Stimulated activated CD8-positive, alpha-beta memory T cell treated with anti-CD3 and anti-CD28 coated beads, Interleukin-15, amount 100 ng/mL, for 1 hour (primary cell): ENCODE measurements around the gene TH.

Experiments
- DNase-seq: peaks from one replicate; pipeline ENCODE4 v3.0.0-alpha.2; 2020; ENCODE audit warnings: low read depth

TH gene

DNA sequence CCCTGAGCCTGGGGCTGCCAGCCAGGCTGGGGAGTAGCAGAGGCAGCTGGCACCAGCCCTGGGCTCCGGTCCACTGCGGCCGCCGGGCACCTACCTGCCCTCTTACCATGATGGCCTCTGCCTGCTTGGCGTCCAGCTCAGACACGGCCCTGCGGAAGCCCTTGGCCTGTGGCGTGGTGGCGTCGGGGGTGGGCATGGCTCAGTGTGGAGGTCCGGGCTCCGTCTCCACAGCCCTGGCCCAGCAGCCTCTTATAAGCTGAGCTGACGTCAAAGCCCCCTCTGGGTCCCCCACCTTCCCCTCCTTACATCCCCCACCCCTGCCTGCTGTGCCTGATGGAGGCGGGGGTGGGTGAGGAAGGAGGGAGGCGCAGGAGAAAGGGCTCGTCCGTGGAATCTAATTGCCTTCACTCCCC lies at the start of gene TH:
TSS of gene TH (minus strand) at position 225 of the 413 bp plus-strand sequence. CDS start at position 196, 29 bp downstream.
- DNase-seq: no peak

DNA sequence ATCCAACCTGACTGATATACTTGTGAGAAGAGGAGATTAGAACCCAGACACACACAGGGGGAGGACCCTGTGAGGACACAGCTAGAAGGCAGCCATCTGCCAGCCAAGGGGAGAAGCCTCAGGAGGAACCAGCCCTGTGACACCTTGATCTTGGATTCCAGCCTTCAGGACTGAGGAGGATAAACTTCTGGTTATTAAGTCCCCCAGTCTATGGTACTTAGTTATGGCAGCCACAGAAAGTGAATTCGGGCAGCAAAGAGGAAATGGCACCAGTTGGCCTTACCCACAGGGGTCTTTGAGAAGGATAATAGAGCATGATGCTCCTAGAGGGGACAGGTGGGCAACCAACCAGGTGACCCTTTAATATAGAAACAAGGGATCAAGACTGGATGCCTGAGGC lies 49.4 kb upstream of the TH start:
- DNase-seq: no peak

DNA sequence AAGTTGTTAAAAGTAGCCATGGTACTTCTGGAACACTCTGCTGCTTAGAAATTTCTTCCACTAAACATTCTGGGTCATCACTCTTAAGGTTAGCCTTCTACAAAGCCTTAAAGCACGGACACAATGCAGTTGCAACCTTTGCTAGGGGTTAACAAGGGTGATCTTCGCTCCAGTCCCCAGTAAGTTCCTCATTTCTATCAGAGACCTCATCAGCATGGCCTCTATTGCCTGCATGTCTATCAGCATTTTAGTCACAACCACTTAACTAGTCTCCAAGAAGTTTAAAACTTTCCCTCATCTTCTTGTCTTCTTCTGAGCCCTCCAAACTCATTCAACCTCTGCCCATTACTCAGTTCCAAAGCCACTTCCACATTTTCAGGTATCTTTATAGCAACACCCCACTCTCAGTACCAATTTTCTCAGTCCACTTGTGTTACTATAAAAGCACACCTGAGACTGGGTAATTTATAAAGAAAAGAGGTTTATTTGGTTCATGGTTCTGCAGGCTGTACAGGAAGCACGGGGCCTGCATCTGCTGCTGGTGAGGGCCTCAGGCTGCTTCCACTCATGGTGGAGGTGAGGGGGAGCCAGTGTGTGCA lies 48.7 kb upstream of the TH start:
- no peak for DNase-seq

DNA sequence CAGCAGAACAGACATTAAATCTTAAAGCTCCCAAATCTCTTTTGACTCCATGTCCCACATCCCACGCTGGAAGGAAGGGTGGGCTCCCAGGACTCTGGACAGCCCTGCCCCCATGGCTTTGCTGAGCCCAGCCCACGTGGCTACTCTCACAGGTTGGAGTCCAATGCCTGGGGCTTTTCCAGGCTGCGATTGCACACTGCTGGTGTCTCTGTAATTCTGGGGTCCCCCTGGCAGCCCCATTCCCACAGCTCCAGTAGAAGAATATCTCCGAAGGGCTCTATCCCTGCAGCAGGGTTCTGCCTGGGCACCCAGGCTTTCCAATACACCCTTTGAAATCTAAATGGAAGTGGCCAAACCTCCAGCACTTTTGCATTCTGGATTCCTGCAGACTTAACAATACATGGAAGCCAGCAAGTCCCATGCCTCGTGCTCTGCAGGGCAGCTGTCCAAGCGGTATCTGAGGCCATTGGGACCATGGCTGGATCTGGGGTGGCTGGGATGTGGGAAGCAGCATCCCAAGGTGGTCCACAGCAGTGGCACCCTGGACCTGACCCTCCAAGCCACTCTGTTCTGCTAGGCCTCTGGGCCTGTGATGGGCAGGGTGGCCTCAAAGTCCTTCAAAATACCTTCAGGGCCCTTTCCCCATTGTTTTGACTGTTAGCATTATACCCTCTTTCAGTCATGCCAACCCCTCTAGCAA lies 47.9 kb upstream of the TH start:
- no peak for DNase-seq

DNA sequence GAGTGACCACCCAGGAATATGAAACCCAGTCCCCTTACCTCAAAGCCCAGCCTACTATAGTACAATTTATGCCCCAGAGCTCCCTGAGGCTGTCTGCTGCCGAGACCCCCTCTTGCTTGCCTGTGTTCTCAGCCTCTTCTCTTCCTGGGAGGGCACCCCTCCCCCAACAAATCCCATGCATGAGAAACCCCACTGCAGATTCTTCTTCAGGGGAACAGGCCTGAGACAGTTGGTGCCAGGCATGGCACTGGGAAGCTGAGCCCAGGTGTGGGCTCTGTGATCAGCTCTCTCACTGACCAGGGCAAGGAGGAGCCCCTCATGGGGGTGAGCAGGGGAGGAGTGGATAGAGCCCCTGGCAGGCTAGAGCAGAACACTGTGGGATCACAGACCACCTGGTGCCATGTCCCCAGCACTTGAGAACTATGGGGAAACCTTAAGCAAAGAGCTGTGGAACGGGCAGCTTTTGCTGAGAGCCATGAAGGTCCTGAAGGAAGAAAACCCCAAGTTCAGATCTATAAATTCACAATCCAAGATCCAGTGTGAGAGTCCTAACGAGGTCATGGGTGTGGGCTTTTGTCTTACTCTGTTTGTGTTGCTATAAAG lies 46.5 kb upstream of the TH start:
- no peak for DNase-seq

DNA sequence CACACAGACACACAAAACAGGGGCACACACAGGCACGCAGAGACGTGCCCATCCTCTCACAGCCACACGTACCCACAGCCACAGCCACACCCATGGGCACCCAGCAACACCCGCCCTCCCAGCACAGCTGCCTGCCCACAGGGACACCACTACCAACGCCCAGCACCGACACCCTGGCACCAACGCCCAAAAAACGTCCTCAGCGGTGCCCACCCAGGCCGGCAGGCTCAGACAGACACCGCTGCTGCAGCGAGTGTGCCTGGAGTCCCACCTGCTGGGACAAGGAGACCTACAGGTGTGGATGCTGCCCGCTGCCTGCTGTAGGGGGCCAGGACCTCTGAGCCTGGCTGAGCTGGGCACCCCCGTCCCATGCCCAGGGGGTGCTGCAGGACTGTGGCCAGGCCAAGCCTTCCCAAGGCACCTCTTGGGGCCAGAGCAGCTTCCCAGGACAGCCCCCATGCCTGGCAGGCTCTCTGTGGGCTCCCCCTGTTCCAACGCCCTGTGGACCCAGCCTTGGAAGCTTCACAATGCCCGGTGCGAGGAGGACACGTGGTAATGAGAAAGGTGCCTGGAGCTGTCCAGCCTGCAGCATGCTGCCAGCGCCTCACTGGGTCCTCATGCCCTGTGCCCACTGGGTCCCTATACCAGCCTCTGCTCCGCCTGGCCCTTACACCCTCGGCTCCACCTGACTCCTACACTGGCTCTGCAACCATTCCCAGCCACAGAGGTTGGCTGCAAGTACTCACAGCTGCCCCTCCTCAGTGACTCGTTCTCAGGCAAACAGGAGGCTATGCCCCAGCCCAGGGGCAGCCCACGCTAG lies 45.8 kb upstream of the TH start:
- DNase-seq: no peak

DNA sequence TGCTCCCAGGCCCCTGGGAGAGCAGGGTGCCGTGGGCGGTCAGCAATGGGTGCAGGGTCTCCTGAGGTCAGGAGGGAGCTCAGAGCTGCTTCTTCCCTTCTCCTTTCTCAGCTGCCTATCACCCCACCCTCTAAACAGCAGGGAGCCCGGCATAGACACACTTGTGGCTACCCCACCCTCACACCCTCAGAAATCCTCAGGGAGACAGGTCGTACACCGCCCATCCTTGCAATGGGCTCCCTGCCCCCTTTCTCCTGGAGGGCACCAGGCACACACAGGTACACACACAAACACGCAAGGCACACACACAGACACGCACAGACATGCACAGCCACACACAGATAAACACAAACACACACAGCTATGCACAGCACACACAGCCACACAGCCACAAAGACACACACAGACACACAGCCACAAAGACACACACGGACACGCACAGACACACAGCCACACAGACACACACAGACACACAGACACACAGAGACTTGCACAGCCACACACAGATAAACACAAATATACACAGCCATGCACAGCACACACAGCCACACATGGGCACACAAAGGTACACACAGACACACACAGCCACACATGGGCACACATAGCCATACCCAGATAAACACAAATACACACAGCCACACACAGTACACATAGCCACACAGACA lies 44.9 kb upstream of the TH start:
- DNase-seq: no peak

DNA sequence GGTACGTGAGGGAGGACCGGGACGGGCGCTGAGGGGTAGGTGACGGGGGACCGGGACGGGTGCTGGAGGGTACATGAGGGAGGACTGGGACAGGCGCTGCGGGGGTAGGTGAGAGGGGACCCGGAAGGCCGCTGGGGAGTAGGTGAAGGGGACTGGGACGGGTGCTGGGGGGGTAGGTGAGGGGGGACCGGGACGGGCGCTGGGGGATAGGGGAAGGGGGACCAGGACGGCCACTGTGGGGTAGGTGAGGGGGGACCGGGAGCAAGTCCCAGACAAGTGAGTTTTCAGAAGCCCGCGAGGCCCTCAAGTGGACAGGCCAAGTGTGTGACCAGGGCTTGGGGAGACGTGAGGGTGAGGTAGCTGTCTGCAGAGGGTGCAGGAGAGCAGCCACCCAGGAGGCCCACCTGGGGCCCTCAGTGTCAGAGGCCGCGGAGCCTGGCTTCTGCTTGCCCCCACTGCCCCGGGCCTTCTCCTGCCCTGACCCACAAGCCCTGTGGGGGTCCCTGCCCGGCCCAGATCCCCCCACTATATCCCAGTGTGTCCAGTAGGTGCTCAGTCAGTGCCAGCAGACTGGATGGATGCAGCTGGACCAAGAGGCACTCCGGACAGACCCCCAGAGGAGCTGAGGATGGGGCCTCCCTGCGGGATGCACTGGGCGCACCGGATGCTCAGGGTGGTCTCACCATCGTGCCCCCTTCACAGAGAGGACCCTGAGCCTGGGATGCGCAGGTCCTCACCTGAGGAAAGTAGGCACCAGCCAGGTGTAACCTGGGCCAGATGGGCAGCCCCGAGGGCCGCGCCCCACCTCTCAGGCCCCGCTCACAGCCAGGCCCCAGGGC lies 44.2 kb upstream of the TH start:
- no peak for DNase-seq

DNA sequence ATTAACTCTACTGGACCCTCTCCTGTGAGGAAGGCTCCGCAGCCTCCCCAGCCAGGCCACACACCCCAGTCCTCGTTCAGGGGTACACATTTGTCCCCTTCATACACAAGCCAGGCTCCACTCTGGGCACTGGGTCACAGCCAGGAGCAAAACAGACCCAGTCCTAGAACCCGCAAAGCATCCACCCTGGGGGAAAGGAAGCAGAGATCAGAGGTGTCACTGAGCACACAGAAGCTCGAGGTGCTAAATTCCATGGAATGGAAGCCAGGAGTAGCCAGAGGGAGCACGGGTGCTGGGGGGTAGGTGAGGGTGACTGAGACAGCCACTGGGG lies 43.6 kb upstream of the TH start:
- no peak for DNase-seq

DNA sequence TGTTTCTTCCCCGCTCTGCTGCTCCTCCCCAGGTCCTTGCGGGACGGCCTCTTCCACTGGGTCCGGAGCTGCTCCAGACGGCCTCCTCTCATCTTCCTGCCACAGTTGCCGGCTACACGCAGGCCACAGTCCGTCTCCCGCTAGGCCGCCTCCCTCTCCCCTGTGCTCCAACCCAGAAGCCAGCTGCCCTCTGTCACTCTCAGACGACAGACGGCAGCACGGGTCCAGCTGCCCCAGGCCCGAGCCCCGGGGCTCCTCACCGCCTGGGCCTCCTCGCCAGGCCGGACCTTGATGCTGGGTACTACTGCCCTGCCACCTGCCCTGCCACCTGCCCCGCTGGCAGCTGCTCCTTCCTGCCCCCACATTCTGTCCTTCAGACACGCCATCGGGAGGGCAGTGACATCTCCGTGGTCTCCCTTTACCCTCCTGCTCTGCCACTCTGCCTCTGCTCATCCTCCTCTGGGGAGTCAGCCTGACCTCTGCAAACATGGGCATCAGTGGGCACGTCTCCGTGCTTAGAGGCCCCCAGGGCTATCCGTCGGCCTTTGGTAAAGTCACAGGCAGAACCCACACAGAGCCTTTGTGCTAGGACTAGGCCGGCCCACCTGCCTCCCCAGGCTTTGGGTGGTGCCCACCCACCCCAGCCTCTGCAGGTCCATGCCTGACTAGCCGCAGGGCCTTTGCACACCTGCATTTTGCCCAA lies 43.1 kb upstream of the TH start:
- no peak for DNase-seq

DNA sequence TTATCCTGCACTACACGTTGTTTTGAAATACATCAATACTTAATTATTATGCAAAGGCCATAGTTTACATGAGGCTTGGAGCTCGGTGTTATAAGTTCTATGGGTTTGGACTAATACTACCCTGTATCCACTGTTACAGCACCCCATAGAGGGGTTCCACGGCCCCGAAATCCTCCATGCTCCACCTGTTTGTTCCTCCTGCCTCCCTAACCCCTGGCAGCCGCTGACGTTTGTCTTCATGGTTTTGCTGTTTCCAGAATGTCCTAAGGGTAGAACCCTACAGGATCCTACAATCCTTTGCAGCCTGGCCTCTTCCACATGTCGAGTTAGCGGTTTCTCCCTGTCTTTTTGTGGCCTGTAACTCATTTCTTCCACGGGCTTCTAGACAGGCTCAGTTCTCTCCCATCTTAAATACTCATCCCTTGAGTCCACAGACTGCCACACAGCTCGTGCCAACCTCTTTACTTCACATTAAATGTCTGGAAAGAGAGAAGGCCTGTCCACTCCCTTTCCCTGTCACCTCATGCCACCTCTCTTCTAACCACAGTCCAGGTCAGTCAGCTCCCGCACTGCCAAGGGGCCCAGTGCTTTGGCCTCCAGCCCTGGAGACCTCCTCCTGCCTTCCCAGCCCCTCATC lies 42.4 kb upstream of the TH start:
- DNase-seq: no peak

DNA sequence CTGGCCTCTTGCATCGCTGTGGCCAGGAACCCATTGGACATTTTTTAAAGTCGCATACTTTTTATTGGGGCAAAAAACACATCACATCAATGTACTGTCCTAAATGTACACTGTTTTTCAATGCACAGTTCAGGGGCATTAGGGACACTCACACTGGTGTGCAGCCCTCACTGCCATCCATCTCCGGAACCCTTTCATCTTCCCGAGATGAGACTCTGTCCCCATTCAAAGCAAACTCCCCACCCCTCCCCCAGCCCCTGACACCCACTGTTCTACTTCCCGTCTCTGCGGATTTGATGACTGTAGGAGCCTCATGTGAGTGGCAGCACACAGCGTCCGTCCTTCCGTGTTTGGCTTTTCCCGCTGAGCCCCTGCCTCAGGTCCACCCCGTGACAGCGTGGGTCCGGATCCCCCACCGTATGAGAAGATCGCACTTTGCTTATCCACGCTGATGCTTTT lies 41.8 kb upstream of the TH start:
- no peak for DNase-seq

DNA sequence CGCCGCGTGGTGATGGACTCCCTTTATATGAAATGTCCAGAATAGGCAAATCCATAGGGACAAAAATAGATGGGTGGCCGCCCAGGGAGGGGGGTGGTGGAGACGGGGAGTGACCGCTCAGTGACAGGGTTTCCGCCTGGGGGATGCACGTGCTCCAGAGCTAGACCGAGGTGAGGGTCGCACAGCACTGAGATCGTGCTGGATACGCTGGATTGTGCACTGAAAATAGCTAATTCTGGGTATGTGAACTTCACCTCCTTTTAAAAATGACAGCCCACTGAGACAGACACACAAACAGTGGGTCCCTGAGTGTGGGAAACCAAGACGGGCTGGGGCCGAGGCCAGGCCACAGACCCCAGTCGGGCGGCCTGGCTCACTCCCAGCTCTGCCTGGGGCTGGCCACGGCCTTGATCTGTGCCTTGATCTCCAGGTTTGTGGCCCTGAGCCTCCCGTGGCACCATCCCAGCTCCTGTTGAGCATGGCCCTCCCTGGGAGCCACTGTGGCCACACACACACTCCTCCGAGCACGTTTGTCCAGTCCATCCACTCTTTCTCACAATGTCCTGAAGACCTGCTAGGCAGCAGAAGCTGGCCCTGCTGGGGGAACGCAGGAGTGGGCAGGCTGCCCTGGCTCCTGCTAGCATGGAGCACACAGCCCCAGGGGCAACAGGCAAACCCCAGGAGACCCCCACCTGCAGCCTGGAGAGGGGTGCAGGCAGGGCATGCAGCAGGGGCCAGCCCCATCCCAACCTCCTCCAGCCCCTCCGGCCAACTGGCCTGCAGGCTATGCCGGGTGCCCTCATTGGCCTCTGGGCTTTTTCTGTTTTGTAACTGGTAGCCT lies 41.0 kb upstream of the TH start:
- no peak for DNase-seq

DNA sequence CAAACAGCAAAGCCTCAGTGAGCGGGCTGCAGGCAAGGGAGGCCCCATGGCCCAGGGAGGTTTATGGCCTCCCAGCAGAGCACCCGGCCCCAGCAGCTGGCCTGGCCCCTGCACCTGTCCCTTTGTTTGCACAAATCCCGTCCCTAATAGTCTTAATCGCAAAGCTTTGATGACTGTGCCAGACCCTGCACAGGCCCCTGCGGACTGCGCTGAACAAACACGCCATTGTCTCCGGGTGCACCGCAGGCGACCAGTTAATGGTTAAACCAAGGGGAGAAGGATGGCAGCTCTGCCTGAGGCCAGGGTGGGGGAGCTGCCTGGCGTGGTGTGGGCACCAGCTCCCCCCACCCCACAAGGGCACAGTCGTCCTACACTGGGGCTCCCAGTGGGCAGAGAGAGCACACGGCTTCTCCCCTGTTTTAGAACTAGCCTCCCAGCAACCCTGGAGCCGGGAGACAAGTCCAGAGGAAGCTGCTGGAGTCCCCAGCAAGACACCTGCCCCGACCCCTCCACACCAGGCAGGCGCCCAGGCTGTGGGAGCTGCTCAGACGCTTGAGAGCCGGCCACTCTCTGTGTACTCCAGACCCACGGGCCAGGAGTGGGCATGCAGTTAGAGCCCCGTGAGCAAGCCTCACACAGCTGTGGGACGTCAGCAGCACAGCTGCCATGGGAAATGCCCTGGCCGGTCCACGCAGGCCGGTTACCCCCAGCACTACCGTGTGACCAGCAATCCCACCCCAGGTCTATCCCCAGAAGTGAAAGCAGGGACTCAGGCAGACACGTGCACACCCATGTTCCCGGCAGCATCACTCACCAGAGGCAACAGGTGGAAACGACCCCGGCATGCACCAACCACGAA lies 39.7 kb upstream of the TH start:
- DNase-seq: no peak

DNA sequence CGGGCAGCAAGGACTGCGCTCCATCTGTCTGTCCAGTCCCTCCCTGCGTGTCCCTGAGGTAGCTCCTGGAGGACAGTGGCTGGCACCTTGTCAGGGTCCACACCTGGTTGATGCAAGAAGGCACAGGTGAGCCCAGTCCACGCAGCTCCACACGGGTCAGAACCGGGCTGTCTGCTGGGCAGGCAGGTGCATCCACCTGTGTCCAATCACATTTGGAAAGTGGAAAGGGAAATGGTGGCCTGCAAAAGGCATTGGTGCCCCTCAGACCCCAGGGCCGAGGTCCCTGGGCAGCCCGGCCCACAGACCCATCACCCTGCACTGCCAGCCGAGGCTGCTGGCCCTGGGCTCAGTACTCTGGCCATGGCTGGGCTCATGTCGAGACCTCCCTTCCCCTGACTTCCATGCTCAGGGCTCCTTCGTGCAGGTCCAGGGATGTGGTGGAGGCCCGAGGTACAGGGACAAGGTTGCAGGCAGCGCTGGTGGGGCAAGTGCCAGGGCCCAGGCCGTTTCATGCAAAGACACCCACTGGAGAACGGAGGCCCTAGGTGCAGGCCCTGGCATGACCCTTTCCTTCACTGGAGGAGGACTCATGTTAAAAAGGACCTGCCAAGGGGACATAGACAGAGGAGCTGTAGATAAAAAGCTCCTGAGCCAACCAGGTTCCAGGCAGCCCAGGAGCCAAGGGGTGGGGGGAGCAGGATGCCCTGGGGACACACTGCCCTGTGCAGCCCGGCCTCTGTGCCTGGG lies 38.9 kb upstream of the TH start:
- DNase-seq: no peak

DNA sequence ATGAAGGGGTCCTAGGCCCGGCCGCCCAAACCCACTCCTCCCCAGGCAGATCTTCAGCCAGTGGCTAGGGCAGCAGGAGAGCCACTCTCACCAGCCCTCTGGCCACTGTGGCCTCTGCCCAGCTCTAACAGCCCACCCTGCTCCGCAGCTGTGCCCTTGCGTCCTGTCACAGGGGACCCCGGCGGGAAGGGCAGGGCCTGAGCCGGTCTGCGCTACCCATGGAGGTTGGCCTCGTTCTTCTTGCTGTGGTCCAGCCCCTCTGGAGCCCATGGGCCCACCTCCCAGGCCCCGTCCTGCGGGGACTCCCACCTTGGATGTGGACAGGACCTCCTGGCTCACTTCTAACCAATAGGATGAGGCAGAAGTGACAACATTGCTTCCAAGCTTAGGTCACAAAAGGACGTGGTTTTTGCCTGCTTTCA lies 38.3 kb upstream of the TH start:
- DNase-seq: no peak

DNA sequence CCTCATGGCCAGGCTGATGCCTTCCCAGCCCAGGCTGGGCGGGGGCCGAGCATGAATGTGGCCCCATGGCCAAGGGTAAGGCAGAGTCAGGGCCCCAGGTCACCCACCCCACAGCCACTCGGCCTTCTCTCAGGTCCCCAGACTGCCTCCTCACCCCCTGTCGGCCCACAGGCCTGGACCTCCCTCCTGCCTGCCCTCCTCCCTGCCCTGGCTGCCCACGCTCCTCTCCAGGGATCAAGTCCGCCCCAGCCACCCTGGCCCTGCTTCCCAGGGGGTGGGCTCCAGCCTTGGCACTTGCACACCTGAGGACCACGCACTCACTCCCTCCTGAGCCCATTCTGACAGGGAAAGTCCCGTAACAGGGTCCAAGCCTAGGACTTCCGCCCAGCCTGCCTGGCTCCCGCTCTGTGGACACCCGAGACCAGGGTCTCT lies 37.8 kb upstream of the TH start:
- no peak for DNase-seq
